Head of caudate nucleus (tissue), 42 donors: ENCODE data around the gene ACVR1B.

Source experiments
- DNase-seq, 42 donors: peaks; one replicate each; pipeline versions ENCODE4 v3.0.0 to v3.0.0-alpha.2; 2020 to 2021; ENCODE audit warnings: mixed read lengths in 7 of 42
- intact Hi-C: fragments of 100-400 bp; cut with DNase I; formaldehyde crosslinking; loops from one replicate; pipeline ENCODE4 v1.15.0; 2022

ACVR1B gene

GRCh38 chr12:51984657-51985056, 33.2 kb downstream of the ACVR1B start:
- intact Hi-C loops = loop anchor here (10.0 kb wide), 1 partner anchor 90 kb away; no protein-coding TSS in a partner anchor
- DNase-seq = no peak

- intact Hi-C loops = loop anchor here (10.0 kb wide), 1 partner anchor 90 kb away; no protein-coding TSS in a partner anchor
Measured at GRCh38 chr12:51985154-51985835, 33.8 kb downstream of the ACVR1B start.

GRCh38 chr12:51986834-51987233, 35.3 kb downstream of the ACVR1B start:
- no peak for DNase-seq
- intact Hi-C loops = loop anchor here (10.0 kb wide), 1 partner anchor 92 kb away; no protein-coding TSS in a partner anchor

More at GRCh38 chr12:51985154-51985835, 33.8 kb downstream of the ACVR1B start:
- DNase-seq = peak in 2 of 42 donors; percentile 23 to 28

GRCh38 chr12:51992246-51992645, 40.7 kb downstream of the ACVR1B start:
- no peak for DNase-seq
- intact Hi-C loops = no loop called here

- no peak for DNase-seq
- intact Hi-C loops = no loop called here
Measured at GRCh38 chr12:51994539-51994820, 43.0 kb downstream of the ACVR1B start.

- intact Hi-C loops = no loop called here
- no peak for DNase-seq
Measured at GRCh38 chr12:51994959-51995358, 43.5 kb downstream of the ACVR1B start.

GRCh38 chr12:51997136-51997535, 45.6 kb downstream of the ACVR1B start:
- DNase-seq = no peak
- intact Hi-C loops = no loop called here

- intact Hi-C loops = no loop called here
- DNase-seq = no peak
Measured at GRCh38 chr12:52003016-52003550, 51.6 kb downstream of the ACVR1B start.

GRCh38 chr12:52003591-52003990, 52.1 kb downstream of the ACVR1B start:
- DNase-seq = no peak
- intact Hi-C loops = no loop called here

GRCh38 chr12:52004042-52004648, 52.6 kb downstream of the ACVR1B start:
- intact Hi-C loops = no loop called here
- DNase-seq = peak; percentile 72 to 95 (median 86)

- peak in 1 of 42 donors; percentile 24 for DNase-seq
- intact Hi-C loops = loop anchor here (1.0 kb wide), 1 partner anchor 18 kb away; no protein-coding TSS in a partner anchor
Measured at GRCh38 chr12:52005218-52005902, 53.9 kb downstream of the ACVR1B start.

GRCh38 chr12:52005903-52006703, 54.6 kb downstream of the ACVR1B start:
- intact Hi-C loops = loop anchor here (1.0 kb wide), 1 partner anchor 17 kb away; no protein-coding TSS in a partner anchor
- peak in 20 of 42 donors; percentile 46 to 75 (median 57) for DNase-seq

- DNase-seq = peak in 40 of 42 donors; percentile 55 to 86 (median 74)
- intact Hi-C loops = no loop called here
Measured at GRCh38 chr12:52006726-52007157, 55.2 kb downstream of the ACVR1B start, which contains the start of gene TAMALIN. TSS of gene TAMALIN (plus strand) at chr12:52006946. CDS start at chr12:52007020, 74 bp downstream.

- intact Hi-C loops = no loop called here
Measured at GRCh38 chr12:52007158-52007921, 55.8 kb downstream of the ACVR1B start.

GRCh38 chr12:52007982-52008510, 56.5 kb downstream of the ACVR1B start:
- DNase-seq = peak in 2 of 42 donors; percentile 39 to 52
- intact Hi-C loops = no loop called here

More at GRCh38 chr12:52007158-52007921, 55.8 kb downstream of the ACVR1B start:
- peak in 8 of 42 donors; percentile 38 to 64 (median 54) for DNase-seq

GRCh38 chr12:52009081-52009751, 57.7 kb downstream of the ACVR1B start:
- intact Hi-C loops = no loop called here

GRCh38 chr12:52010152-52010622, 58.7 kb downstream of the ACVR1B start:
- peak; percentile 72 to 95 (median 87) for DNase-seq
- intact Hi-C loops = no loop called here

More at GRCh38 chr12:52009081-52009751, 57.7 kb downstream of the ACVR1B start:
- DNase-seq = peak in 23 of 42 donors; percentile 30 to 81 (median 58)
